ENCODE data around the gene LMBR1L.
"Not testable (repeated sequence)": the region's sequence is repeated elsewhere in the genome, so short reads cannot be mapped to it uniquely, and the experiment has no call there.

LMBR1L gene

GRCh38 chr12:49068879-49069506 is 41.7 kb downstream of the LMBR1L start:
- no peak for TF ChIP-seq CTCF (conservative IDR thresholded peaks at IDR 0.05; ENCODE audit: control insufficient read depth, insufficient read depth, low read depth, low read length)
- H3K4me3 ChIP-seq (ENCODE audit: control insufficient read depth, low read depth, low read length) = peak overlapping the region; percentile 85
- DNase-seq (ENCODE audit: low read depth) = no peak

- no peak for DNase-seq (ENCODE audit: low read depth)
- no peak overlapping the region for H3K4me3 ChIP-seq (ENCODE audit: control insufficient read depth, low read depth, low read length)
- TF ChIP-seq CTCF (conservative IDR thresholded peaks at IDR 0.05; ENCODE audit: control insufficient read depth, insufficient read depth, low read depth, low read length) = no peak
Observed at GRCh38 chr12:49066120-49066519, 44.5 kb downstream of the LMBR1L start.

- TF ChIP-seq CTCF (conservative IDR thresholded peaks at IDR 0.05; ENCODE audit: control insufficient read depth, insufficient read depth, low read depth, low read length) = no peak
- no peak overlapping the region for H3K4me3 ChIP-seq (ENCODE audit: control insufficient read depth, low read depth, low read length)
- no peak for DNase-seq (ENCODE audit: low read depth)
Observed at GRCh38 chr12:49064767-49065152, 45.9 kb downstream of the LMBR1L start.

- not testable (repeated sequence) for H3K4me3 ChIP-seq (ENCODE audit: control insufficient read depth, low read depth, low read length); DNase-seq (ENCODE audit: low read depth)
Observed at GRCh38 chr12:49061916-49062315, 48.7 kb downstream of the LMBR1L start.

- no peak for TF ChIP-seq CTCF (conservative IDR thresholded peaks at IDR 0.05; ENCODE audit: control insufficient read depth, insufficient read depth, low read depth, low read length)
- peak overlapping the region; percentile 91 for H3K4me3 ChIP-seq (ENCODE audit: control insufficient read depth, low read depth, low read length)
- DNase-seq (ENCODE audit: low read depth) = no peak
Observed at GRCh38 chr12:49061157-49061650, 49.4 kb downstream of the LMBR1L start.

- H3K4me3 ChIP-seq (ENCODE audit: control insufficient read depth, low read depth, low read length) = peak within 1 kb of the TSS; percentile 91
- peak; percentile 16 for TF ChIP-seq CTCF (conservative IDR thresholded peaks at IDR 0.05; ENCODE audit: control insufficient read depth, insufficient read depth, low read depth, low read length)
- DNase-seq (ENCODE audit: low read depth) = peak; percentile 95
Observed at GRCh38 chr12:49060237-49061156, 50.1 kb downstream of the LMBR1L start, which contains the start of gene KMT2D. Gene KMT2D, minus strand, starts transcription at chr12:49060794. Its CDS starts 5,470 bp downstream, at chr12:49055324.
